Activated naive CD4-positive, alpha-beta T cell treated with anti-CD3 and anti-CD28 coated beads for 36 hours (primary cell): Measurements from ENCODE around the gene ARMC12. TPM values are rescaled to one million over a fixed set of nuclear protein-coding genes. Genes with fewer than 3 reads are reported as not detected.

Experiments used
- CTCF ChIA-PET: fragments of 350-600 bp; sonication (Branson Sonifier 250); formaldehyde crosslinking; loops from one replicate; lab custom pipeline; 2021; ENCODE audit warnings: antibody characterized with exemption; lab: Charles Lee
- DNase-seq: peaks from one replicate; pipeline ENCODE4 v3.0.0-alpha.2; 2020
- H3K27ac Mint-ChIP-seq: one replicate; pipeline ENCODE4 v1.8.0; 2021; ENCODE audit warnings: mild to moderate bottlenecking, mixed read lengths
- H3K27me3 Mint-ChIP-seq: one replicate; pipeline ENCODE4 v1.8.0; 2021; ENCODE audit warnings: low read depth, mixed read lengths
- H3K36me3 Mint-ChIP-seq: one replicate; pipeline ENCODE4 v1.8.0; 2021; ENCODE audit warnings: low read depth, mixed read lengths
- H3K4me1 Mint-ChIP-seq: one replicate; pipeline ENCODE4 v1.8.0; 2021; ENCODE audit warnings: low read depth, mixed read lengths
- H3K4me3 Mint-ChIP-seq: one replicate; pipeline ENCODE4 v1.8.0; 2021; ENCODE audit warnings: mild to moderate bottlenecking, moderate library complexity, mixed read lengths
- H3K9me3 Mint-ChIP-seq: one replicate; pipeline ENCODE4 v1.8.0; 2021; ENCODE audit warnings: mixed read lengths
- intact Hi-C: fragments of 100-400 bp; cut with micrococcal nuclease; formaldehyde crosslinking; loops from one replicate; pipeline ENCODE4 v1.15.1; 2023
- total RNA-seq, 2 experiments: library from RNA; stranded (reverse); gene quantifications; one replicate each; pipeline ENCODE4 v1.2.3, GENCODE V29; 2021

Gene ARMC12
- total RNA-seq, 2 experiments from 2014 or later, result 3.1 to 3.9 TPM

- Mint-ChIP-seq H3K27ac (no peak overlapping the region), H3K27me3 (peaks cover 44% of the 10 kb centered on the region), H3K36me3 (no peaks in the 10 kb centered on the region), H3K9me3 (no peaks in the 10 kb centered on the region), H3K4me1 (peaks cover 2% of the 10 kb centered on the region), H3K4me3 (no peak overlapping the region)
- no peak for DNase-seq
- CTCF ChIA-PET, result interaction anchor here (1.2 to 1.5 kb wide), 2 partner anchors 22 to 207 kb away, joined by 3 to 4 read pairs; partner anchors contain the start of gene ARMC12
- intact Hi-C loops, result loop anchor here (5.0 kb wide), 1 partner anchor 198 kb away; no protein-coding TSS in a partner anchor
Measured at GRCh38 chr6:35759426-35759825, 22.6 kb downstream of the ARMC12 start.

- Mint-ChIP-seq H3K36me3 (no peaks in the 10 kb centered on the region), H3K27ac (no peak overlapping the region), H3K4me1 (no peaks in the 10 kb centered on the region), H3K9me3 (no peaks in the 10 kb centered on the region), H3K4me3 (no peak overlapping the region), H3K27me3 (peaks cover 33% of the 10 kb centered on the region)
- intact Hi-C loops, result no loop called here
- DNase-seq, result no peak
- CTCF ChIA-PET, result no interaction called here
Measured at GRCh38 chr6:35765739-35766138, 28.9 kb downstream of the ARMC12 start.

- H3K27me3 Mint-ChIP-seq, result peaks cover 7% of the 10 kb centered on the region
- intact Hi-C loops, result no loop called here
- H3K36me3 Mint-ChIP-seq, result no peaks in the 10 kb centered on the region
- no peak overlapping the region for H3K4me3 Mint-ChIP-seq
- no peak overlapping the region for H3K27ac Mint-ChIP-seq
- no peak for DNase-seq
- H3K9me3 Mint-ChIP-seq, result no peaks in the 10 kb centered on the region
- no peaks in the 10 kb centered on the region for H3K4me1 Mint-ChIP-seq
- CTCF ChIA-PET, result no interaction called here
Measured at GRCh38 chr6:35769211-35769610, 32.4 kb downstream of the ARMC12 start.

DNA sequence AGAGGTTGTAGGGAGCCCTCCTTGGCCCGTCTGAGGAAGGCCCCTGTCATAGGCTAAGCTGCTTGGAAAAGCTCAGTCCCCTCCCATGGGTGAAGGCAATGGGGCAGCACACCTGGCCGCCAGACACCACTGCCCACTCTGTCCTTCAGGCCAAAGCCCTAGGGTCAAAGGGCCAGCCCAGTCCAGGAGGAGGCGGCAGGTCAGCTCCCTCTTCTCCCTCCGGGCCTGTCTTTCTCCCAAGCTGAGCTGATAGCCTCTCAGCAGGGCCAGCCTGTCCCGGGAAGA is 34.5 kb downstream of the ARMC12 start:
- Mint-ChIP-seq H3K27ac (no peak overlapping the region), H3K4me1 (peaks cover 3% of the 10 kb centered on the region), H3K4me3 (no peak overlapping the region), H3K27me3 (peaks cover 6% of the 10 kb centered on the region), H3K36me3 (peaks cover 1% of the 10 kb centered on the region), H3K9me3 (no peaks in the 10 kb centered on the region)
- DNase-seq, result no peak
- intact Hi-C loops, result no loop called here
- CTCF ChIA-PET, result no interaction called here

DNA sequence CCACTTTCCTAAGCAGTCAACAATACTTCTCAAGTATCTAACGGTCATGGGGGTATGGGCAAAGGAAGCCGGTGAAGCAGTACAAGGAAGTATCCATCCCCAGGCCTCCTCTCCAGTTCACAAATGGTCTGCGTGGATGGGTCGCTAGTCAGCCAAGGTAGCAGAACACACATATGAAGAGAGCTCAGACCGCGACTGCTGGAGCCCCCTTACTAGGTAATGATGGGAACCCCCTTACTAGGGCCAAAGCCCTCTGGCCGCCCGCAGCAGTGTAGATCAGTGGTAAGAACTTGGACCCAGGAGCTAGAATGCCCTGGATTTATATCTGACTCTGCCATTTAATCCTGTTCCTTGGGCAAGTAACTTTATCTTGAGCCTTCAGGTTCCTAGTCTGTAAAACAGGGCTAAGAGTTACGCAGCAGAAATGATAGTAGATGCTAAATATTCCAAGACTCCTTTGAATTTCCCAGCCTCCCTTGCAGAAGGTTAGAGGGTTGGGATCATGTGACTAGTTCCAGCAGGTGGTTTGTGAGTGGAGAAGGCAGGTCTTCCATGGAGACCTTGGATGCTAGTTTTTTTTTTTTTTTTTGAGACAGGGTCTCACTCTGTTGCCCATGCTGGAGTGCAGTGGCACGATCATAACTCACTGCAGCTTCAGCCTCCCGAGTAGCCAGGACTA is 37.4 kb downstream of the ARMC12 start:
- DNase-seq, result no peak
- Mint-ChIP-seq H3K27me3 (peaks cover 16% of the 10 kb centered on the region), H3K4me1 (peaks cover 5% of the 10 kb centered on the region), H3K4me3 (no peak overlapping the region), H3K36me3 (peaks cover 1% of the 10 kb centered on the region), H3K27ac (no peak overlapping the region), H3K9me3 (no peaks in the 10 kb centered on the region)
- intact Hi-C loops, result no loop called here
- CTCF ChIA-PET, result no interaction called here

DNA sequence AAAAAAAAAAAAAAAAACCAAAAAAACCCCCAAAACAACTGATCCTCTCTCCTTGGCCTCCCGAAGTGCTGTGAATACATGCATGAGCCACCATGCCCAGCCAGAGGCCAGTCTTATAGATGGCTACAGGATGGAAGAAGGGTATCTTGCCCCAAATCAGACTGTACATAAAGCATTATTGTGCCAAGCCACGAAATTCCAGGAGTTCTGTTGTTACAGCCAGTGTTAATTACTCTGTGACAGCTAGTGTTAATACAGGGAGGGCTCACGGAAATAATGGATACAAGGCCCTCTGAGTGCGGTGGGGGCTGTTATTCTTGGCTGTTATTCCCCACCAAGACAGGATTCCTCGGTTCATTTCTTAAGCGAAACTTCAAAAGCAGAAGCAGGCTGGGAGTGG is 38.2 kb downstream of the ARMC12 start:
- Mint-ChIP-seq H3K9me3 (no peaks in the 10 kb centered on the region), H3K27me3 (peaks cover 16% of the 10 kb centered on the region), H3K4me1 (peaks cover 5% of the 10 kb centered on the region), H3K27ac (no peak overlapping the region), H3K36me3 (peaks cover 1% of the 10 kb centered on the region), H3K4me3 (no peak overlapping the region)
- DNase-seq, result no peak
- CTCF ChIA-PET, result no interaction called here
- intact Hi-C loops, result no loop called here

DNA sequence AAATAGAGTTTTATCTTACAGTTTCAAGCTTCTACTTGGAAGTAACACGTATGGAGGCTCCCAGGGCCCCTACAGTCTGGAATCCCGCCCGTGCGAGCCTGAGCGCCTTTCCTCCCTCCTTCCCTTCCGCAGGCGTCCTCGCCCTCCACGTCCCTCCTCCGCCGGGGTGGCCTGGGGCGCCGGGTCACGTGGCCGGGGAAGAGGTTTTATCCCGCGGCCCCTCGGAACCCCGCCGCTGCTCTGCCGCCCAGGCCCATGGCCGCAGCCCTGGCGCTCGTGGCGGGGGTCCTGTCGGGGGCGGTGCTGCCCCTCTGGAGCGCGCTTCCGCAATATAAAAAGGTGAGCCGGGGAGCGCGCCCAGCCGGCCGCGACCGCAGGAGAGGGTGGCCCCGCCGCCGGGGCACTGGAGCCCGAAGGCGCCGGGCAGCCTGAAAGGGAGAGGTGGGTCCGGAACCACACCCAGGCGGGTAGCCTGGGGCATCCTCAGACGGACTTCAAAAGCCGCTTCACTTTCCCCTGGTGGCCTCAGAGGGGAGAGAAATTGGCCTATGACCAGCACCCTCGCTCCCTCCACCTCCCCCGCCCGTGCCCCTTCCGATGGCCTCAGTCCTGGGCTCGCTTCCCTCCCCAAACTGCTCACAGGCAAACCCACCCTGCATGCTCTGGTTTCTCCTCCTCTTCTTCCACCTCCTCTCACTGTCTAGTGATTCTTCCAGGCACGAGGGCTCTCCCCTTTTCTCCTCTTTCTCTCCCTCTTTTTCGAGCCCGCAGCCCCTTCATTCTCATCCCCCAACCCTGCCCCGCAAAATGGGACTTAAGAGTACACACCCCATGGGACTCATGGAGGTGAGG is 39.8 kb downstream of the ARMC12 start, which contains the start of gene CLPSL2:
TSS of gene CLPSL2 (plus strand) at position 235 of the 852 bp plus-strand sequence. CDS start at position 256, 21 bp downstream.
- CTCF ChIA-PET, result interaction anchor here (0.6 kb wide), 1 partner anchor 33 kb away, joined by 4 read pairs; no protein-coding TSS in a partner anchor
- Mint-ChIP-seq H3K9me3 (no peaks in the 10 kb centered on the region), H3K27ac (no peak within 1 kb of the TSS), H3K4me3 (peak within 1 kb of the TSS; percentile 55), H3K36me3 (peaks cover 1% of the 10 kb centered on the region), H3K27me3 (peaks cover 18% of the 10 kb centered on the region), H3K4me1 (peaks cover 5% of the 10 kb centered on the region)
- DNase-seq, result no peak
- intact Hi-C loops, result no loop called here

- Mint-ChIP-seq H3K4me1 (peaks cover 5% of the 10 kb centered on the region), H3K36me3 (peaks cover 1% of the 10 kb centered on the region), H3K27ac (no peak overlapping the region), H3K9me3 (no peaks in the 10 kb centered on the region), H3K4me3 (no peak overlapping the region), H3K27me3 (peaks cover 18% of the 10 kb centered on the region)
- intact Hi-C loops, result no loop called here
- CTCF ChIA-PET, result no interaction called here
- no peak for DNase-seq
Measured at GRCh38 chr6:35777356-35778102, 40.7 kb downstream of the ARMC12 start.

DNA sequence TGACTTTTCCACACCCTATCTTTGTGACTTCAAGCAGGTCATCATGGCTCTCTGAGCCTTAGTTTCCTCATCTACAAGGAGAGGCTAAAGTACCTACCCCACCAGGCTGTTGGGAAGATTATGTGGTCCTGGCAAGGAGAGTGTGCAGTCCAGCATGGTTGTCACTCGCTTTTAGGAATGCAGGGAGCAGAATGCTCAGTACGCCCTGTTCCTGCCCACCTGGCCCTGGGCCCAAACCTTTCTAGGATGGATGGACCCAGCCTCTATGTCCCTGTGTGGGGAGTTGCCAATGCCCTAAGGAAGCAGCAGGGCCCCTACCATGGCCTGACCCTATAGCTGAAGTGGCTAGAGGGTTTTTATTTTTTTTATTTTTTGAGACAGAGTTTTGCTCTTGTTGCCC is 41.6 kb downstream of the ARMC12 start:
- Mint-ChIP-seq H3K27me3 (peaks cover 18% of the 10 kb centered on the region), H3K36me3 (peaks cover 1% of the 10 kb centered on the region), H3K4me1 (peaks cover 5% of the 10 kb centered on the region), H3K4me3 (no peak overlapping the region), H3K27ac (no peak overlapping the region), H3K9me3 (no peaks in the 10 kb centered on the region)
- CTCF ChIA-PET, result no interaction called here
- intact Hi-C loops, result no loop called here
- no peak for DNase-seq

GRCh38 chr6:35780719-35781118 is 43.9 kb downstream of the ARMC12 start, which contains the start of gene CLPSL1:
Gene CLPSL1, plus strand, starts transcription at chr6:35781019. Its CDS starts 92 bp downstream, at chr6:35781111.
- no peak for DNase-seq
- Mint-ChIP-seq H3K27me3 (peaks cover 21% of the 10 kb centered on the region), H3K36me3 (peaks cover under 1% of the 10 kb centered on the region), H3K9me3 (no peaks in the 10 kb centered on the region), H3K27ac (no peak within 1 kb of the TSS), H3K4me1 (peaks cover 2% of the 10 kb centered on the region), H3K4me3 (no peak within 1 kb of the TSS)
- CTCF ChIA-PET, result no interaction called here
- intact Hi-C loops, result no loop called here

DNA sequence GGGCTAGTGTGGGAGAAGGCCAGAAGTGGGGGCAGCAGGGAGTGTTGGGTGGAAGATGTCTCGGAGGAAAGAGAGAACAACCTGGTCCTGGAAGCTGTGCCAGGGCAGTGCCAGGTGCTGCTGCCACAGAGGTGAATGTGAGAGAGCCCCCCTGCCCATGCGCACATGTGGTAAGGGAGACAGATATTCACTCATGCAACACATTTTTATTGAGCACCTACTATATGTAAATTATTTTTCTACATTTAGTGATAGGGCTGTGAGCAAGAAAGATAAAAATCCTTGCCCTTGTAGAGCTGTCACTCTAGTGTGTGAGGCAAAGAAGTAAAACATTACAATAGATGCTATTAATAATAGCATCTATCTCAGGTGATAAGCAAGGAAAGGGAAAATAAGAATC is 44.5 kb downstream of the ARMC12 start:
- intact Hi-C loops, result no loop called here
- H3K36me3 Mint-ChIP-seq, result no peaks in the 10 kb centered on the region
- H3K4me3 Mint-ChIP-seq, result no peak overlapping the region
- peaks cover 2% of the 10 kb centered on the region for H3K4me1 Mint-ChIP-seq
- H3K27me3 Mint-ChIP-seq, result peaks cover 19% of the 10 kb centered on the region
- no peak for DNase-seq
- CTCF ChIA-PET, result interaction anchor here (0.6 kb wide), 1 partner anchor 194 kb away, joined by 3 read pairs; no protein-coding TSS in a partner anchor
- H3K9me3 Mint-ChIP-seq, result no peaks in the 10 kb centered on the region
- H3K27ac Mint-ChIP-seq, result no peak overlapping the region

DNA sequence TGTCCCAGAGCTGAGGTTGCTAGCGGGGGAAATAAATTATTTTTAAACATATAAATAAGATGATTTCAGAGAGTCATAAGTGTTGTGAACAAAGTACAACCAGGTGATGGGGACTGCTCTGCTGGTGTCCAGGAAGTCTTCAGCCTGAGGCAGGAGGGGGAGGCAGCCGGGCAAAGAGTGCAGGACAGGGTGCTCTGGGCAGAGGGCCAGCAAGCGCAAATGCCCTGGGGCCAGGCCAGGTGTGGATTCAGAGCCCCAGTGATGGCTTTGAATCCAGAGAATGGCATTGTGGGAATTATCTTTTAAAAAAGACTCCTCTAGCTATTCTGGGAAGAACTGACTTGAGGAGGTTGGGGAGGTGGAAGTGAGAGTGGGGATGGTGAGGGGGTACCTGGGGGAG is 45.6 kb downstream of the ARMC12 start:
- no peaks in the 10 kb centered on the region for H3K4me1 Mint-ChIP-seq
- CTCF ChIA-PET, result interaction anchor here (0.9 kb wide), 1 partner anchor 158 kb away, joined by 3 read pairs; no protein-coding TSS in a partner anchor
- H3K9me3 Mint-ChIP-seq, result no peaks in the 10 kb centered on the region
- DNase-seq, result no peak
- peaks cover 21% of the 10 kb centered on the region for H3K27me3 Mint-ChIP-seq
- intact Hi-C loops, result no loop called here
- no peaks in the 10 kb centered on the region for H3K36me3 Mint-ChIP-seq
- H3K27ac Mint-ChIP-seq, result no peak overlapping the region
- H3K4me3 Mint-ChIP-seq, result no peak overlapping the region
